Epithelial cell of proximal tubule (primary cell): ENCODE results near the gene ZMYM2. TPM values are rescaled to one million over a fixed set of nuclear protein-coding genes. Genes with fewer than 3 reads are reported as not detected.

Source experiments
- DNase-seq: peaks from one replicate; pipeline ENCODE4 v3.0.0-alpha.2; 2011; ENCODE audit warnings: low read depth
- H3K4me3 ChIP-seq: 2 replicates; pipeline ENCODE4 v1.5.1; 2011; ENCODE audit warnings: low read depth, mild to moderate bottlenecking, low read length
- total RNA-seq: library from RNA; depleted of rRNA; stranded (reverse); fragments of >200 nt; gene quantifications from 2 replicates; pipeline ENCODE4 v1.2.3, GENCODE V29; 2015
- TF ChIP-seq, protein P1 (sequence below): conservative IDR thresholded peaks from 2 replicates; pipeline ENCODE4 v1.5.1; 2012; ENCODE audit warnings: low read depth, mild to moderate bottlenecking, low read length

The ZMYM2 gene
- total RNA-seq, 1 donor from 2014 or later, result 27.9 TPM

- no peak for DNase-seq
- H3K4me3 ChIP-seq, result no peak overlapping the region
- TF ChIP-seq, protein P1, sequence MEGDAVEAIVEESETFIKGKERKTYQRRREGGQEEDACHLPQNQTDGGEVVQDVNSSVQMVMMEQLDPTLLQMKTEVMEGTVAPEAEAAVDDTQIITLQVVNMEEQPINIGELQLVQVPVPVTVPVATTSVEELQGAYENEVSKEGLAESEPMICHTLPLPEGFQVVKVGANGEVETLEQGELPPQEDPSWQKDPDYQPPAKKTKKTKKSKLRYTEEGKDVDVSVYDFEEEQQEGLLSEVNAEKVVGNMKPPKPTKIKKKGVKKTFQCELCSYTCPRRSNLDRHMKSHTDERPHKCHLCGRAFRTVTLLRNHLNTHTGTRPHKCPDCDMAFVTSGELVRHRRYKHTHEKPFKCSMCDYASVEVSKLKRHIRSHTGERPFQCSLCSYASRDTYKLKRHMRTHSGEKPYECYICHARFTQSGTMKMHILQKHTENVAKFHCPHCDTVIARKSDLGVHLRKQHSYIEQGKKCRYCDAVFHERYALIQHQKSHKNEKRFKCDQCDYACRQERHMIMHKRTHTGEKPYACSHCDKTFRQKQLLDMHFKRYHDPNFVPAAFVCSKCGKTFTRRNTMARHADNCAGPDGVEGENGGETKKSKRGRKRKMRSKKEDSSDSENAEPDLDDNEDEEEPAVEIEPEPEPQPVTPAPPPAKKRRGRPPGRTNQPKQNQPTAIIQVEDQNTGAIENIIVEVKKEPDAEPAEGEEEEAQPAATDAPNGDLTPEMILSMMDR, result no peak
Measured at GRCh38 chr13:20002787-20003186, 44.3 kb downstream of the ZMYM2 start.

DNA sequence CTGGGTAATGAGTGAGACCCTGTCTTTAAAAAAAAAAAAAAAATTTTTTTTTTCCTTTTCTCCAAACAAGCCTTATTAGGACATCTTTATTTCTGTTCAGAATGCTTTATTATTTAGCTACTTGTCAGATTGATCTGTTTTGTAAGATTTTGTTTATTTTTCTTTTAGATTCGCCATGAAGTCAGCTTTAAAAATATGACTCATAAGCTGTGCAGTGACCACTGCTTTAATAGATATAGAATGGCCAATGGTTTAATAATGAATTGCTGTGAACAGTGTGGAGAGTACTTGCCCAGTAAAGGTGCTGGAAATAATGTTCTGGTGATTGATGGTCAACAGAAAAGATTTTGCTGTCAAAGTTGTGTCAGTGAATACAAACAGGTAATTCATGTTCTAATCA, 47.7 kb downstream of the ZMYM2 start:
- TF ChIP-seq, protein P1, result no peak
- no peak overlapping the region for H3K4me3 ChIP-seq
- DNase-seq, result no peak

DNA sequence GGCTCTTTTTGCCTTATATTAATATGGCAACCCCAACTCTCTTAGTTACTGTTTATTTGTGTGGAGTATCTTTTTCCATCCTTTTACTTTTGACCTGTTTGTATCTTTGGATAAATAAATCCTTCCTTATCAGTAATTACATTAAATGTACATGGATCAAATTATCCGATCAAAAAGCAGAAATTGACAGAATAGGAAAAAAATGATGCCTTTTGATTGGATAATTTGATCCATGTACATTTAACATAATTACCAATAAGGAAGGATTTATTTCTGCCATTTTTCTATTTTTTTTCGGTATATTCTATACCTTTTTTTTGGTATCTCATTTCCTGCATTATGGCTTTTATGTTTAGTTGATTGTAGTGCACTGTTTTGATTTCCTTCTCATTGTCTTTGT, 57.2 kb downstream of the ZMYM2 start:
- no peak for DNase-seq
- no peak overlapping the region for H3K4me3 ChIP-seq
- TF ChIP-seq, protein P1, result no peak

GRCh38 chr13:20016649-20017364, 58.3 kb downstream of the ZMYM2 start:
- TF ChIP-seq, protein P1, result no peak
- no peak for DNase-seq
- no peak overlapping the region for H3K4me3 ChIP-seq

DNA sequence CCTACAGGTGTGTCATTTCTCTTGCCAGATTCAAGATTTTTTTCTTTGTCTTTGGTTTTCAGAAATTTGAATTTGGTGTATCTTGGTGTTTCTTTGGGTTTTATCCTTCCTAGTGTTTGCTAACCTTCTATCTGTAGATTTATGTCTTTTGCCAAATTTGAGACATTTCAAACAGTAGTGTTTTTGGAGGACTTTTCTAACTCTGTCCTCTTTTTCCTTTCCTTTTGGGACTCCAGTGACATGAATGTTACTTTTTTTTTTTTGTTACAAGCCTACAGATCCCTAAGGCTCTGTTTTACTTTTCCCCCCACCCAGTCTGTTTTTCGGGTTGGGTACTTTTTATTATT, 58.8 kb downstream of the ZMYM2 start:
- DNase-seq, result no peak
- TF ChIP-seq, protein P1, result no peak
- H3K4me3 ChIP-seq, result no peak overlapping the region

DNA sequence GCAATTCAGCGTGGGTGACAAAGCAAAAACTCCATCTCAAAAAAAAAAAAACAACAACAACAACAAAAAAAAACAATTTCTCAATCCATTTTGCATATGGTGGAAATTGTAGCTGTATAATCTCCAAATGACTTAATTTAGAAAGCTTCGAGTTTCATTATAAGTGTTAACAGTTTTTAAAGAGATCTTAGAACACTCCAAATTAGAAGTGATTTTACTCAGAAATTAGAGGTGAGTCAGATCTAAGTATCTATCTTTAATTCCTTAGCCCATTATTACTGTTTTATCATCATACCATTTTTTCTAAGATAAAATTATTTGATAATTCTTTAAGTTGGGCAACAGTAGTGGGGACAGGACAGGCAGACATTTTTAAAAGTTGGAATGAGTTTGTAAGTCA, 60.5 kb downstream of the ZMYM2 start:
- TF ChIP-seq, protein P1, result no peak

DNA sequence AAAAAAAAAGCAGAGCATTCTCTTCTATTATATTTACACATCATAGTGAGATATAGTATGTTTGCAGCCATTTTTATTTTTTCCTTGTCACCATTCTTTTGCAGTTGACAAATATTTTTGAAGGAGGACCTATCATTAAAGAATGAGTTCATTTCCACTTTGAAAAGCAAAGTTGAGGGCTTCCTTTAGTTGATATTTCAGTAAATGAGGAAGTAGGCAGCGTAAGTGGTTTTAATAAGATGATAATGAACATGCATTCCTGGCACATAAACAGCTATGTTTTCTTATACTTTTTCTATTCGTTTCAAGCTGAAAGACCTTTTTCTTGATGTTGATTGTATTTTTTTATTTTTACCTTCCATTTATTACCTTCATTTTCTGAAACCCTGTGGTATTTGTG, 66.2 kb downstream of the ZMYM2 start:
- no peak for DNase-seq
- H3K4me3 ChIP-seq, result no peak overlapping the region
- TF ChIP-seq, protein P1, result no peak

More for the DNA sequence above, 60.5 kb downstream of the ZMYM2 start:
- H3K4me3 ChIP-seq, result no peak overlapping the region
- DNase-seq, result no peak
